ENCODE measurements around the gene ITPKA.

DNA sequence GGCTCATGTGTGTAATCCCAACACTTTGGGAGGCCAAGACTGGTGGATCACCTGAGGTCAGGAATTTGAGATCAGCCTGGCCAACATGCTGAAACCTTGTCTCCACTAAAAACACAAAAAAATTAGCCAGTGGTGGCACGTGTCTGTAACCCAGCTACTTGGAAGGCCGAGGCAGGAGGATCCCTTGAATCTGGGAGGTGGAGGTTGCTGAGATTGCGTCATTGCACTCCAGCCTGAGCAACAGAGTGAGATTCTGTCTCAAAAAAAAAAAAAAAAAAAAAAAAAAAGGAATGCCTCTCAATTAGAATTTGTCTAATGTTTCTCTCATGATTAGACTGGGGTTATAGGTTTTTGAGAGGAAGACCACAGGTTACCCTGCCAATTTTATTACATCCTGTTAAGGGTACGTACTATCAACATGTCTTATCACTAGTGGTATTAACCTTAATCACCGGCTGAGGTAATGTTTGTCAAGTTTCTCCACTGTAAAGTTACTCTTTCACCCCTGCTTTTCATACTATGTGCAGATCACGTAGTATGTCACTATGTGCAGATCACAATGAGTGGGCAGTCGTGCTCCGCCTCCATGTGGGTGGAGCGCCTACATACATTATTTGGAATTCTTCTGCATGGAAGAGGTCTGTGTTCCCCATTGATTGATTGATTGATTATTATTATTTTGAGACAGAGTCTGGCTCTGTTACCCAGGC, 56.5 kb downstream of the ITPKA start:
- TF ChIP-seq, protein P1, sequence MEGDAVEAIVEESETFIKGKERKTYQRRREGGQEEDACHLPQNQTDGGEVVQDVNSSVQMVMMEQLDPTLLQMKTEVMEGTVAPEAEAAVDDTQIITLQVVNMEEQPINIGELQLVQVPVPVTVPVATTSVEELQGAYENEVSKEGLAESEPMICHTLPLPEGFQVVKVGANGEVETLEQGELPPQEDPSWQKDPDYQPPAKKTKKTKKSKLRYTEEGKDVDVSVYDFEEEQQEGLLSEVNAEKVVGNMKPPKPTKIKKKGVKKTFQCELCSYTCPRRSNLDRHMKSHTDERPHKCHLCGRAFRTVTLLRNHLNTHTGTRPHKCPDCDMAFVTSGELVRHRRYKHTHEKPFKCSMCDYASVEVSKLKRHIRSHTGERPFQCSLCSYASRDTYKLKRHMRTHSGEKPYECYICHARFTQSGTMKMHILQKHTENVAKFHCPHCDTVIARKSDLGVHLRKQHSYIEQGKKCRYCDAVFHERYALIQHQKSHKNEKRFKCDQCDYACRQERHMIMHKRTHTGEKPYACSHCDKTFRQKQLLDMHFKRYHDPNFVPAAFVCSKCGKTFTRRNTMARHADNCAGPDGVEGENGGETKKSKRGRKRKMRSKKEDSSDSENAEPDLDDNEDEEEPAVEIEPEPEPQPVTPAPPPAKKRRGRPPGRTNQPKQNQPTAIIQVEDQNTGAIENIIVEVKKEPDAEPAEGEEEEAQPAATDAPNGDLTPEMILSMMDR (optimal IDR thresholded peaks at IDR 0.05 in 1 of 3, IDR thresholded peaks at IDR 0.05 in 1 of 3, conservative IDR thresholded peaks at IDR 0.05 in 1 of 3; ENCODE audit: extremely low read depth in 1 of 3, insufficient read depth in 2 of 3, low read length in 3 of 3), result no peak
- TF ChIP-seq EZH2 (IDR thresholded peaks at IDR 0.05; ENCODE audit: low read length), result no peak

Measured in keratinocyte (primary cell).